T-cell (primary cell): ENCODE measurements around the gene HOMER2. TPM values are rescaled to one million over a fixed set of nuclear protein-coding genes. Genes with fewer than 3 reads are reported as not detected.
"Not testable (repeated sequence)": the region's sequence is repeated elsewhere in the genome, so short reads cannot be mapped to it uniquely, and the experiment has no call there.

ENCODE experiments used
- ATAC-seq, 4 experiments: fragments of 200-7000 bp in 3 of 4; fragments of 150-1000 bp in 1 of 4; cut with Tn5 transposase; replicated peaks in 1 of 4; 1 replicate in 3 of 4; 2 replicates in 1 of 4; pipeline ENCODE4 v1.10.0; 2021; ENCODE audit warnings: moderate library complexity in 3 of 4, mild to moderate bottlenecking in 2 of 4, moderate number of reproducible peaks in 1 of 4
- CTCF ChIA-PET, 2 donors: fragments of 300-600 bp; sonication (Branson Sonifier 250); formaldehyde crosslinking; loops; one replicate each; lab custom pipeline; 2022; ENCODE audit warnings: antibody characterized with exemption in 2 of 2; lab: Charles Lee
- POLR2A ChIA-PET, 2 donors: fragments of 300-600 bp; sonication (Branson Sonifier 250); formaldehyde crosslinking; loops; one replicate each; lab custom pipeline; 2022; ENCODE audit warnings: antibody characterized with exemption in 2 of 2; lab: Charles Lee
- DNase-seq, 35 experiments: peaks; one replicate each; pipeline versions ENCODE4 v3.0.0 to v3.0.0-alpha.2; 2013 to 2023
- H3K27ac ChIP-seq: one replicate; pipeline ENCODE4 v1.5.1; 2013; ENCODE audit warnings: low read length
- H3K27me3 ChIP-seq, 2 experiments: replicated peaks in 1 of 2; 1 replicate in 1 of 2; 2 replicates in 1 of 2; pipeline versions ENCODE4 v1.6.1 to v1.7.0; 2013; ENCODE audit warnings: low read length in 1 of 2, mixed read lengths in 1 of 2; ENCODE audit not compliant: control insufficient read depth in 2 of 2, insufficient read depth in 2 of 2; ENCODE audit errors: extremely low read depth in 1 of 2
- H3K36me3 ChIP-seq, 2 donors: 1 replicate in 1 of 2; 2 replicates in 1 of 2; pipeline versions ENCODE4 v1.6.1 to v1.7.0; 2013; ENCODE audit warnings: low read length in 1 of 2; ENCODE audit not compliant: control insufficient read depth in 2 of 2, insufficient read depth in 1 of 2; ENCODE audit errors: extremely low read depth in 1 of 2
- H3K4me1 ChIP-seq, 2 experiments: 1 replicate in 1 of 2; 2 replicates in 1 of 2; pipeline versions ENCODE4 v1.6.1 to v1.7.0; 2013; ENCODE audit warnings: low read length in 2 of 2, mixed read lengths in 1 of 2; ENCODE audit not compliant: insufficient read depth in 2 of 2, control insufficient read depth in 1 of 2; ENCODE audit errors: extremely low read depth in 1 of 2
- H3K4me3 ChIP-seq, 2 donors: 1 replicate in 1 of 2; 2 replicates in 1 of 2; pipeline versions ENCODE4 v1.5.1 to v1.7.0; 2013; ENCODE audit warnings: mild to moderate bottlenecking in 2 of 2, low read length in 1 of 2, moderate library complexity in 1 of 2; ENCODE audit not compliant: control insufficient read depth in 1 of 2; ENCODE audit errors: extremely low read depth in 1 of 2
- H3K9me3 ChIP-seq: 2 replicates; pipeline ENCODE4 v1.7.0; 2013
- H3K27ac Mint-ChIP-seq, 2 donors: one replicate each; pipeline ENCODE4 v1.8.0; 2020 to 2021; ENCODE audit warnings: mild to moderate bottlenecking in 2 of 2, mixed read lengths in 2 of 2
- H3K27me3 Mint-ChIP-seq, 2 donors: one replicate each; pipeline ENCODE4 v1.8.0; 2021 to 2022; ENCODE audit warnings: mixed read lengths in 2 of 2
- H3K36me3 Mint-ChIP-seq: one replicate; pipeline ENCODE4 v1.8.0; 2021; ENCODE audit warnings: mixed read lengths
- H3K4me1 Mint-ChIP-seq, 3 donors: one replicate each; pipeline ENCODE4 v1.8.0; 2020 to 2022; ENCODE audit warnings: mixed read lengths in 3 of 3, mild to moderate bottlenecking in 1 of 3
- H3K4me3 Mint-ChIP-seq, 3 donors: one replicate each; pipeline ENCODE4 v1.8.0; 2020 to 2022; ENCODE audit warnings: mild to moderate bottlenecking in 3 of 3, mixed read lengths in 3 of 3, moderate library complexity in 3 of 3
- H3K9me3 Mint-ChIP-seq, 3 donors: one replicate each; pipeline ENCODE4 v1.8.0; 2020 to 2022; ENCODE audit warnings: mixed read lengths in 3 of 3
- WGBS: methylation state at CpG from one replicate; pipeline ENCODE4 v1.1.5; 2013; ENCODE audit warnings: missing lambda C conversion rate; ENCODE audit not compliant: insufficient coverage; 5-methylcytosine and 5-hydroxymethylcytosine counted together
- total RNA-seq, 35 experiments: library from RNA in 6 of 35; stranded (reverse) in 6 of 35; fragments of 120-200 nt in 1 of 35; gene quantifications; one replicate each; pipeline versions ENCODE4 v1.2.1 to v1.2.4 and lab custom pipeline; 2013 to 2026

The HOMER2 gene
- total RNA-seq, 5 donors from 2014 or later (not counting 1 experiment from before 2014, with no cell fraction given) = 2.7 to 9.1 (median 7.3) TPM

GRCh38 chr15:82871832-82872484, 80.6 kb downstream of the HOMER2 start:
- ChIA-PET POLR2A (no interaction called here), CTCF (no interaction called here)
- Histone ChIP-seq H3K27me3 (peaks cover 0 to 4% of the 10 kb centered on the region in 2 experiments), H3K4me1 (no peaks in the 10 kb centered on the region), H3K36me3 (no peaks in the 10 kb centered on the region), H3K4me3 (no peak overlapping the region), H3K27ac (no peak overlapping the region), H3K9me3 (no peaks in the 10 kb centered on the region)
- ATAC-seq (no peak), DNase-seq (no peak)
- H3K9me3 Mint-ChIP-seq = no peaks in the 10 kb centered on the region
- no peak overlapping the region for H3K4me3 Mint-ChIP-seq
- H3K27me3 Mint-ChIP-seq = peaks cover 4 to 5% of the 10 kb centered on the region in 2 donors
- no peaks in the 10 kb centered on the region for H3K4me1 Mint-ChIP-seq
- 41% methylated on average over 2 of the region's 7 CpGs for WGBS
- H3K36me3 Mint-ChIP-seq = no peaks in the 10 kb centered on the region
- no peak overlapping the region for H3K27ac Mint-ChIP-seq

GRCh38 chr15:82871358-82871757, 81.2 kb downstream of the HOMER2 start:
- no peaks in the 10 kb centered on the region for H3K9me3 Mint-ChIP-seq
- no peaks in the 10 kb centered on the region for H3K36me3 Mint-ChIP-seq
- Histone ChIP-seq H3K27ac (no peak overlapping the region), H3K4me1 (no peaks in the 10 kb centered on the region), H3K27me3 (peaks cover 0 to 4% of the 10 kb centered on the region in 2 experiments), H3K36me3 (no peaks in the 10 kb centered on the region), H3K9me3 (no peaks in the 10 kb centered on the region), H3K4me3 (no peak overlapping the region)
- ATAC-seq = no peak
- H3K27me3 Mint-ChIP-seq = peaks cover 4 to 5% of the 10 kb centered on the region in 2 donors
- no peak overlapping the region for H3K4me3 Mint-ChIP-seq
- no peak for DNase-seq
- CTCF ChIA-PET = no interaction called here
- POLR2A ChIA-PET = no interaction called here
- no peaks in the 10 kb centered on the region for H3K4me1 Mint-ChIP-seq
- 81% methylated on average over 5 of the region's 5 CpGs for WGBS
- no peak overlapping the region for H3K27ac Mint-ChIP-seq

- no peak overlapping the region for H3K4me3 Mint-ChIP-seq
- Histone ChIP-seq H3K4me1 (no peaks in the 10 kb centered on the region), H3K27ac (no peak overlapping the region), H3K4me3 (no peak overlapping the region), H3K36me3 (no peaks in the 10 kb centered on the region), H3K9me3 (no peaks in the 10 kb centered on the region), H3K27me3 (peaks cover 0 to 4% of the 10 kb centered on the region in 2 experiments)
- no peak for ATAC-seq
- H3K27ac Mint-ChIP-seq = no peak overlapping the region
- ChIA-PET POLR2A (no interaction called here), CTCF (no interaction called here)
- peaks cover 4 to 5% of the 10 kb centered on the region in 2 donors for H3K27me3 Mint-ChIP-seq
- no peaks in the 10 kb centered on the region for H3K4me1 Mint-ChIP-seq
- DNase-seq = no peak
- H3K9me3 Mint-ChIP-seq = no peaks in the 10 kb centered on the region
- no peaks in the 10 kb centered on the region for H3K36me3 Mint-ChIP-seq
- WGBS = 70% methylated on average over 3 of the region's 7 CpGs
These were observed 81.7 kb downstream of the HOMER2 start for GRCh38 chr15:82870727-82871320.

GRCh38 chr15:82865981-82866380, 86.5 kb downstream of the HOMER2 start:
- H3K27me3 ChIP-seq, H3K4me1 Mint-ChIP-seq, H3K36me3 Mint-ChIP-seq, H3K27ac Mint-ChIP-seq, ATAC-seq, H3K9me3 Mint-ChIP-seq, H3K9me3 ChIP-seq, H3K4me3 ChIP-seq, H3K4me3 Mint-ChIP-seq, H3K4me1 ChIP-seq, POLR2A ChIA-PET, H3K27ac ChIP-seq, H3K27me3 Mint-ChIP-seq, DNase-seq, H3K36me3 ChIP-seq: not testable (repeated sequence)
- WGBS = 93% methylated on average over 3 of the region's 3 CpGs
- CTCF ChIA-PET = interaction anchor here in 1 of 2 donors (0.6 kb wide), 1 partner anchor 335 kb away, joined by 3 read pairs; no protein-coding TSS in a partner anchor

- H3K9me3 Mint-ChIP-seq, DNase-seq, POLR2A ChIA-PET: not testable (repeated sequence)
These were observed 86.9 kb downstream of the HOMER2 start for GRCh38 chr15:82865581-82865980.

GRCh38 chr15:82864967-82865366, 87.6 kb downstream of the HOMER2 start:
- POLR2A ChIA-PET = no interaction called here
- WGBS = 100% methylated on average over 2 of the region's 2 CpGs
- Histone ChIP-seq H3K27ac (no peak overlapping the region), H3K27me3 (no peaks in the 10 kb centered on the region), H3K4me1 (no peaks in the 10 kb centered on the region), H3K4me3 (no peak overlapping the region), H3K9me3 (no peaks in the 10 kb centered on the region), H3K36me3 (no peaks in the 10 kb centered on the region)
- CTCF ChIA-PET = no interaction called here
- no peaks in the 10 kb centered on the region for H3K27me3 Mint-ChIP-seq
- no peak for DNase-seq
- H3K4me1 Mint-ChIP-seq = no peaks in the 10 kb centered on the region
- no peaks in the 10 kb centered on the region for H3K36me3 Mint-ChIP-seq
- H3K4me3 Mint-ChIP-seq = no peak overlapping the region
- no peak for ATAC-seq
- H3K27ac Mint-ChIP-seq = no peak overlapping the region
- no peaks in the 10 kb centered on the region for H3K9me3 Mint-ChIP-seq

More at GRCh38 chr15:82865581-82865980, 86.9 kb downstream of the HOMER2 start:
- H3K4me3 Mint-ChIP-seq, H3K27me3 ChIP-seq, H3K27ac ChIP-seq, H3K9me3 ChIP-seq, H3K36me3 ChIP-seq, H3K27ac Mint-ChIP-seq, H3K36me3 Mint-ChIP-seq, H3K4me1 ChIP-seq, H3K4me1 Mint-ChIP-seq, ATAC-seq, H3K27me3 Mint-ChIP-seq, H3K4me3 ChIP-seq: not testable (repeated sequence)
- WGBS = 63% methylated on average over 4 of the region's 4 CpGs
- CTCF ChIA-PET = interaction anchor here in 1 of 2 donors (0.6 kb wide), 1 partner anchor 336 kb away, joined by 3 read pairs; no protein-coding TSS in a partner anchor
